H1 (cell line): Measurements from ENCODE around the gene ADIPOR1. TPM values are rescaled to one million over a fixed set of nuclear protein-coding genes. Genes with fewer than 3 reads are reported as not detected.

Experiments
- CTCF ChIA-PET: fragments of 300-600 bp; sonication (Branson Sonifier 250); formaldehyde crosslinking; loops from one replicate; lab custom pipeline; 2021; ENCODE audit not compliant: partially characterized antibody; lab: Charles Lee
- POLR2A ChIA-PET: fragments of 300-600 bp; sonication (Branson Sonifier 250); formaldehyde crosslinking; loops from one replicate; lab custom pipeline; 2021; ENCODE audit warnings: inconsistent platforms; ENCODE audit not compliant: partially characterized antibody; lab: Charles Lee
- DNase-seq, 2 experiments: peaks; one replicate each; pipeline versions ENCODE4 v3.0.0 to v3.0.0-alpha.2; 2010 to 2022; ENCODE audit warnings: low spot score in 2 of 2, low read depth in 1 of 2, mixed read lengths in 1 of 2
- FAIRE-seq: peaks from 2 replicates; lab custom pipeline; 2011; peaks lifted over from hg19 to GRCh38; lab: Jason Lieb, UNC
- H2AFZ ChIP-seq: 2 replicates; pipeline ENCODE4 v1.8.1; 2012; ENCODE audit warnings: low read length, inconsistent platforms
- H2AK5ac ChIP-seq: 2 replicates; pipeline ENCODE4 v1.6.1; 2013; ENCODE audit warnings: low read depth, low read length
- H2BK120ac ChIP-seq: replicated peaks from 2 replicates; pipeline ENCODE3; 2013; ENCODE audit warnings: low read depth, low read length, inconsistent platforms
- H2BK12ac ChIP-seq: 2 replicates; pipeline ENCODE4 v1.6.1; 2013; ENCODE audit warnings: low read depth, low read length
- H2BK15ac ChIP-seq: 2 replicates; pipeline ENCODE4 v1.6.1; 2013; ENCODE audit warnings: low read length
- H2BK20ac ChIP-seq: 2 replicates; pipeline ENCODE4 v1.6.1; 2013; ENCODE audit warnings: low read length
- H2BK5ac ChIP-seq: 2 replicates; pipeline ENCODE4 v1.6.1; 2013; ENCODE audit warnings: low read depth, low read length
- H3K14ac ChIP-seq: 2 replicates; pipeline ENCODE4 v1.6.1; 2013; ENCODE audit warnings: inconsistent platforms; ENCODE audit not compliant: insufficient read length
- H3K18ac ChIP-seq: 2 replicates; pipeline ENCODE4 v1.6.1; 2013; ENCODE audit warnings: low read length; ENCODE audit errors: extremely low read depth
- H3K23ac ChIP-seq: 2 replicates; pipeline ENCODE4 v1.6.1; 2013; ENCODE audit warnings: inconsistent platforms; ENCODE audit not compliant: insufficient read length
- H3K23me2 ChIP-seq: 2 replicates; pipeline ENCODE4 v1.6.1; 2013; ENCODE audit warnings: low read depth, low read length
- H3K27ac ChIP-seq: 2 replicates; pipeline ENCODE4 v1.6.1; 2011; ENCODE audit warnings: low read depth, low read length, inconsistent platforms
- H3K27me3 ChIP-seq, 4 experiments: replicated peaks in 1 of 4; 1 replicate in 1 of 4; 2 replicates in 3 of 4; pipeline versions ENCODE4 v1.6.1 to v1.8.1; 2011 to 2013; ENCODE audit warnings: low read length in 3 of 4, mild to moderate bottlenecking in 3 of 4, inconsistent platforms in 2 of 4, mixed read lengths in 2 of 4, moderate library complexity in 1 of 4; ENCODE audit not compliant: control insufficient read depth in 3 of 4, insufficient read depth in 3 of 4; ENCODE audit errors: extremely low read depth in 1 of 4
- H3K36me3 ChIP-seq, 4 experiments: 2 replicates each; pipeline versions ENCODE4 v1.6.1 to v1.8.1; 2011 to 2013; ENCODE audit warnings: mild to moderate bottlenecking in 4 of 4, low read length in 3 of 4, moderate library complexity in 2 of 4, control low read depth in 1 of 4, inconsistent platforms in 1 of 4; ENCODE audit not compliant: insufficient read depth in 4 of 4, control insufficient read depth in 2 of 4
- H3K4ac ChIP-seq: replicated peaks from 2 replicates; pipeline ENCODE3; 2013; ENCODE audit warnings: low read length, low read depth, mixed read lengths, inconsistent platforms; ENCODE audit not compliant: insufficient read length
- H3K4me1 ChIP-seq, 4 experiments: replicated peaks in 1 of 4; 1 replicate in 1 of 4; 2 replicates in 3 of 4; pipeline versions ENCODE4 v1.6.1 to v1.8.1; 2011 to 2013; ENCODE audit warnings: low read length in 3 of 4, inconsistent platforms in 2 of 4, mixed read lengths in 1 of 4; ENCODE audit not compliant: insufficient read depth in 4 of 4, control insufficient read depth in 3 of 4
- H3K4me2 ChIP-seq, 2 experiments: 2 replicates each; pipeline versions ENCODE4 v1.6.1 to v1.8.1; 2011 to 2013; ENCODE audit warnings: low read depth in 2 of 2, low read length in 2 of 2, control low read depth in 1 of 2, inconsistent platforms in 1 of 2, mild to moderate bottlenecking in 1 of 2; ENCODE audit not compliant: insufficient read depth in 1 of 2
- H3K4me3 ChIP-seq, 4 experiments: fragments of 200-600, 300-600 bp in 1 of 4; sonication (generic), shearing (Covaris generic), sonication (Bioruptor Twin) in 1 of 4; 2 replicates each; pipeline versions ENCODE4 v1.5.1 to v1.8.1; 2011 to 2016; ENCODE audit warnings: low read length in 4 of 4, low read depth in 3 of 4, control low read depth in 2 of 4, inconsistent platforms in 2 of 4, mild to moderate bottlenecking in 2 of 4, mixed read lengths in 1 of 4, moderate library complexity in 1 of 4; ENCODE audit not compliant: insufficient read depth in 2 of 4; ENCODE audit errors: extremely low read depth in 1 of 4
- H3K56ac ChIP-seq: replicated peaks from 2 replicates; pipeline ENCODE3; 2013; ENCODE audit warnings: low read depth, mild to moderate bottlenecking, mixed read lengths, low read length, inconsistent platforms; ENCODE audit not compliant: insufficient read length
- H3K79me1 ChIP-seq: 2 replicates; pipeline ENCODE4 v1.6.1; 2013; ENCODE audit warnings: low read depth, low read length, control low read depth
- H3K79me2 ChIP-seq, 2 experiments: 2 replicates each; pipeline versions ENCODE4 v1.6.1 to v1.8.1; 2012 to 2013; ENCODE audit warnings: low read length in 2 of 2, mild to moderate bottlenecking in 2 of 2, inconsistent platforms in 1 of 2; ENCODE audit not compliant: insufficient read depth in 2 of 2, control insufficient read depth in 1 of 2
- H3K9ac ChIP-seq, 4 experiments: replicated peaks in 1 of 4; 1 replicate in 1 of 4; 2 replicates in 3 of 4; pipeline versions ENCODE4 v1.6.1 to v1.8.1; 2011 to 2013; ENCODE audit warnings: low read depth in 3 of 4, low read length in 3 of 4, control low read depth in 2 of 4, mild to moderate bottlenecking in 2 of 4, moderate library complexity in 2 of 4, inconsistent platforms in 1 of 4; ENCODE audit errors: extremely low read depth in 1 of 4
- H3K9me3 ChIP-seq, 2 experiments: 2 replicates each; pipeline versions ENCODE4 v1.6.1 to v1.8.1; 2012 to 2013; ENCODE audit warnings: mild to moderate bottlenecking in 2 of 2, moderate library complexity in 2 of 2, control low read depth in 1 of 2, inconsistent platforms in 1 of 2, low read depth in 1 of 2, low read length in 1 of 2, mixed read lengths in 1 of 2; ENCODE audit not compliant: insufficient read depth in 2 of 2
- H4K20me1 ChIP-seq, 2 experiments: replicated peaks in 1 of 2; 2 replicates each; pipeline versions ENCODE3 to v1.8.1; 2011 to 2013; ENCODE audit warnings: inconsistent platforms in 2 of 2, low read length in 2 of 2, mild to moderate bottlenecking in 1 of 2; ENCODE audit not compliant: insufficient read depth in 2 of 2, control insufficient read depth in 1 of 2
- H4K5ac ChIP-seq: 2 replicates; pipeline ENCODE4 v1.6.1; 2013; ENCODE audit warnings: low read length, low read depth, mixed read lengths, inconsistent platforms; ENCODE audit not compliant: insufficient read length
- H4K8ac ChIP-seq: 2 replicates; pipeline ENCODE4 v1.8.0; 2013; ENCODE audit warnings: mild to moderate bottlenecking, moderate library complexity, low read length, inconsistent platforms; ENCODE audit not compliant: insufficient read depth; ENCODE audit errors: extremely low read depth
- H4K91ac ChIP-seq: replicated peaks from 2 replicates; pipeline ENCODE3; 2013; ENCODE audit warnings: low read length, mixed read lengths, inconsistent platforms; ENCODE audit not compliant: insufficient read length
- ASH2L ChIP-seq: fragments of 200-600, 300-600 bp; sonication (generic); IDR thresholded peaks from one replicate; pipeline ENCODE4 v1.7.1; 2017; ENCODE audit warnings: low read length
- BCL11A ChIP-seq, 2 experiments: IDR thresholded peaks; one replicate each; pipeline ENCODE4 v1.6.1; 2011; ENCODE audit warnings: low read depth in 2 of 2, low read length in 2 of 2, mild to moderate bottlenecking in 2 of 2
- CBX8 ChIP-seq: fragments of 300-800, 300-1000 bp; sonication (generic); IDR thresholded peaks from 2 replicates; pipeline ENCODE4 v1.7.1; 2016; ENCODE audit warnings: low read depth, low read length, borderline replicate concordance
- CHD1 ChIP-seq: IDR thresholded peaks from 2 replicates; pipeline ENCODE4 v1.6.1; 2012; ENCODE audit warnings: low read depth, low read length, improper control_type of control experiment
- CREB1 ChIP-seq: IDR thresholded peaks from 2 replicates; pipeline ENCODE4 v1.6.1; 2012; ENCODE audit warnings: inconsistent platforms
- EP300 ChIP-seq, 2 experiments: IDR thresholded peaks; 1 replicate in 1 of 2; 2 replicates in 1 of 2; pipeline ENCODE4 v1.6.1; 2011 to 2012; ENCODE audit warnings: low read depth in 2 of 2, low read length in 2 of 2, mild to moderate bottlenecking in 2 of 2, borderline replicate concordance in 1 of 2, inconsistent platforms in 1 of 2, moderate library complexity in 1 of 2
- GABPA ChIP-seq: IDR thresholded peaks from 2 replicates; pipeline ENCODE4 v1.6.1; 2011; ENCODE audit warnings: mild to moderate bottlenecking, low read length, moderate library complexity, borderline replicate concordance; ENCODE audit not compliant: insufficient read depth
- KDM1A ChIP-seq: fragments of 200-600, 300-600 bp; sonication (generic); IDR thresholded peaks from 2 replicates; pipeline ENCODE4 v1.7.1; 2016; ENCODE audit warnings: mild to moderate bottlenecking, low read length, borderline replicate concordance
- PHF8 ChIP-seq: fragments of 200-600 bp; sonication (generic); conservative IDR thresholded peaks from 2 replicates; pipeline ENCODE4 v1.7.1; 2012; ENCODE audit warnings: low read depth, mild to moderate bottlenecking, inconsistent platforms, low read length, moderate library complexity
- RAD21 ChIP-seq, 2 experiments: IDR thresholded peaks in 1 of 2; conservative IDR thresholded peaks in 1 of 2; 2 replicates each; pipeline ENCODE4 v1.6.1; 2011; ENCODE audit warnings: low read depth in 2 of 2, low read length in 2 of 2, improper control_type of control experiment in 1 of 2, inconsistent platforms in 1 of 2, mild to moderate bottlenecking in 1 of 2, moderate library complexity in 1 of 2
- RBBP5 ChIP-seq: IDR thresholded peaks from 2 replicates; pipeline ENCODE4 v1.7.1; 2012; ENCODE audit warnings: low read depth, mild to moderate bottlenecking, inconsistent platforms, low read length, moderate library complexity, borderline replicate concordance
- RXRA ChIP-seq: IDR thresholded peaks from 2 replicates; pipeline ENCODE4 v1.6.1; 2011; ENCODE audit warnings: low read depth, mild to moderate bottlenecking, low read length, moderate library complexity; ENCODE audit not compliant: insufficient read depth
- SIX5 ChIP-seq: IDR thresholded peaks from 2 replicates; pipeline ENCODE4 v1.6.1; 2011; ENCODE audit warnings: mild to moderate bottlenecking, low read depth, low read length
- YY1 ChIP-seq: IDR thresholded peaks from 2 replicates; pipeline ENCODE4 v1.6.1; 2011; ENCODE audit warnings: low read depth, mild to moderate bottlenecking, low read length
- WGBS, 2 experiments: shearing (Covaris generic) in 1 of 2; methylation state at CpG; one replicate each; pipeline versions ENCODE4 v1.1.6 to v1.1.7; 2013 to 2015; ENCODE audit warnings: low lambda C conversion rate in 2 of 2, mixed read lengths in 2 of 2, inconsistent platforms in 1 of 2, low coverage in 1 of 2, missing lambda C conversion rate in 1 of 2; ENCODE audit not compliant: insufficient replicate concordance in 2 of 2, insufficient coverage in 1 of 2, insufficient read length in 1 of 2; ENCODE audit errors: extremely low coverage in 1 of 2, missing lambda C conversion rate in 1 of 2; 5-methylcytosine and 5-hydroxymethylcytosine counted together
- polyA plus RNA-seq, 7 experiments: library from polyadenylated mRNA; depleted of rRNA in 3 of 7; stranded (reverse) in 5 of 7; unstranded in 2 of 7; fragments of >200 nt in 5 of 7; fragments of 200-250 nt in 2 of 7; gene quantifications; 1 replicate in 5 of 7; 2 replicates in 1 of 7; 4 replicates in 1 of 7; pipeline versions ENCODE4 v1.2.1 to v1.2.3, GENCODE V29; 2011 to 2013; ENCODE audit warnings: missing spikeins in 2 of 7, mixed read lengths in 2 of 7
- total RNA-seq: library from RNA; stranded (reverse); fragmentation: NEBNext Ultra II Directional; extraction: Animal tissue kit (Norgen Biotek cat#: 25700); gene quantifications from 2 replicates; pipeline ENCODE4 v1.2.1, GENCODE V29; 2021

ADIPOR1 gene
- total and polyA plus RNA-seq, 2 of the 8 experiments (the other 6 are each of a cell fraction or from before 2014, with no cell fraction given), result 69.8 to 118 TPM

GRCh38 chr1:202909494-202909893 lies 48.6 kb downstream of the ADIPOR1 start:
- no peaks in the 10 kb centered on the region for H3K9me3 ChIP-seq
- H3K18ac ChIP-seq, result no peak overlapping the region
- 92% methylated on average over 1 of the region's 1 CpG; no CpG with 5 or more reads in 1 of the 2 experiments for WGBS, 2 experiments
- no peak overlapping the region for H2AFZ ChIP-seq
- no peak overlapping the region for H3K4me3 ChIP-seq
- POLR2A ChIA-PET, result interaction anchor here (0.9 kb wide), 1 partner anchor 8 kb away, joined by 3 read pairs; no protein-coding TSS in a partner anchor
- H3K79me1 ChIP-seq, result no peaks in the 10 kb centered on the region
- no peak overlapping the region for H4K5ac ChIP-seq
- H3K27me3 ChIP-seq, result no peaks in the 10 kb centered on the region
- H3K27ac ChIP-seq, result no peak overlapping the region
- DNase-seq, result no peak
- H3K14ac ChIP-seq, result no peak overlapping the region
- no peak overlapping the region for H4K8ac ChIP-seq
- no peak overlapping the region for H3K4ac ChIP-seq
- H3K36me3 ChIP-seq, result peaks cover 0 to 46% (median 24%) of the 10 kb centered on the region in 4 experiments; a peak in 7 of 8 replicates
- H3K23me2 ChIP-seq, result no peaks in the 10 kb centered on the region
- no peaks in the 10 kb centered on the region for H3K79me2 ChIP-seq
- no peak overlapping the region for H3K9ac ChIP-seq
- H3K4me1 ChIP-seq, result no peaks in the 10 kb centered on the region
- H3K4me2 ChIP-seq, result no peak overlapping the region
- H4K91ac ChIP-seq, result no peak overlapping the region
- no peak overlapping the region for H2BK15ac ChIP-seq
- no peaks in the 10 kb centered on the region for H4K20me1 ChIP-seq
- H3K23ac ChIP-seq, result no peak overlapping the region
- no peak overlapping the region for H2BK12ac ChIP-seq
- H2AK5ac ChIP-seq, result no peak overlapping the region
- no peak overlapping the region for H3K56ac ChIP-seq
- CTCF ChIA-PET, result no interaction called here
- H2BK120ac ChIP-seq, result no peak overlapping the region
- FAIRE-seq, result no peak
- no peak overlapping the region for H2BK5ac ChIP-seq
- H2BK20ac ChIP-seq, result no peak overlapping the region
- TF ChIP-seq CBX8 (no peak), BCL11A (IDR thresholded peaks at IDR 0.05; ENCODE audit: low read depth in 2 of 2, low read length in 2 of 2) (no peak), RAD21 (IDR thresholded peaks at IDR 0.05 in 1 of 2, conservative IDR thresholded peaks at IDR 0.05 in 1 of 2; ENCODE audit: low read depth in 2 of 2, low read length in 2 of 2) (no peak), CREB1 (no peak), PHF8 (no peak), RXRA (no peak), YY1 (no peak), RBBP5 (no peak), ASH2L (no peak), EP300 (IDR thresholded peaks at IDR 0.05; ENCODE audit: borderline replicate concordance in 1 of 2, low read depth in 2 of 2, low read length in 2 of 2) (no peak), KDM1A (no peak), GABPA (no peak), SIX5 (no peak), CHD1 (no peak)
